OCI-LY7 (cell line): ENCODE measurements around the gene NCKAP5. TPM values are rescaled to one million over a fixed set of nuclear protein-coding genes. Genes with fewer than 3 reads are reported as not detected.

Experiments
- BruUV-seq: library from RNA; stranded (reverse); fragments of 400-500 nt; replicated peaks from 2 replicates; lab custom pipeline; 2021; lab: Mats Ljungman, UMichigan
- CTCF ChIA-PET: fragments of 300-600 bp; sonication (Branson Sonifier 250); formaldehyde crosslinking; loops from one replicate; lab custom pipeline; 2022; ENCODE audit warnings: antibody characterized with exemption; ENCODE audit not compliant: unreplicated experiment; lab: Charles Lee
- POLR2A ChIA-PET: fragments of 300-600 bp; sonication (Branson Sonifier 250); formaldehyde crosslinking; loops from one replicate; lab custom pipeline; 2022; ENCODE audit warnings: antibody characterized with exemption; lab: Charles Lee
- DNase-seq: peaks from one replicate; pipeline ENCODE4 v3.0.0-alpha.2; 2015; ENCODE audit warnings: low spot score
- H2AFZ ChIP-seq: fragments of 200-600 bp; sonication (generic), shearing (Covaris generic); 2 replicates; pipeline ENCODE4 v1.6.1; 2014; ENCODE audit warnings: mild to moderate bottlenecking, antibody characterized with exemption, low read length, moderate library complexity
- H3K27ac ChIP-seq: fragments of 200-600 bp; sonication (generic); 2 replicates; pipeline ENCODE4 v1.5.1; 2014; ENCODE audit warnings: mixed run types, low read depth, mild to moderate bottlenecking, moderate library complexity, low read length, inconsistent platforms; ENCODE audit not compliant: poor library complexity, severe bottlenecking
- H3K36me3 ChIP-seq: fragments of 200-600 bp; sonication (generic); 2 replicates; pipeline ENCODE4 v1.6.1; 2014; ENCODE audit warnings: mild to moderate bottlenecking, antibody characterized with exemption, low read length, moderate library complexity, mixed read lengths; ENCODE audit not compliant: insufficient read depth
- H3K4me1 ChIP-seq: fragments of 200-600 bp; sonication (generic); 2 replicates; pipeline ENCODE4 v1.5.1; 2014; ENCODE audit warnings: mild to moderate bottlenecking, low read length; ENCODE audit not compliant: insufficient read depth, poor library complexity, severe bottlenecking
- H3K4me2 ChIP-seq: fragments of 200-600 bp; sonication (generic); 2 replicates; pipeline ENCODE4 v1.6.1; 2014; ENCODE audit warnings: mild to moderate bottlenecking, low read length
- H3K4me3 ChIP-seq: fragments of 200-600 bp; sonication (generic); 2 replicates; pipeline ENCODE4 v1.5.1; 2014; ENCODE audit warnings: mild to moderate bottlenecking, low read depth, low read length; ENCODE audit not compliant: poor library complexity, severe bottlenecking
- H3K79me2 ChIP-seq: fragments of 200-600 bp; sonication (generic); 2 replicates; pipeline ENCODE4 v1.6.1; 2016; ENCODE audit warnings: low read depth, mild to moderate bottlenecking, low read length, moderate library complexity, mixed read lengths; ENCODE audit not compliant: insufficient read depth
- H3K9me2 ChIP-seq: fragments of 200-600 bp; sonication (generic); 2 replicates; pipeline ENCODE4 v1.6.1; 2016; ENCODE audit warnings: mild to moderate bottlenecking, low read length, mixed read lengths; ENCODE audit not compliant: insufficient read depth
- H3K9me3 ChIP-seq: fragments of 200-600 bp; sonication (generic); 2 replicates; pipeline ENCODE4 v1.6.1; 2014; ENCODE audit warnings: mild to moderate bottlenecking, mixed run types, low read length, mixed read lengths
- H4K20me1 ChIP-seq: fragments of 200-600 bp; sonication (generic); 2 replicates; pipeline ENCODE4 v1.6.1; 2014; ENCODE audit warnings: mild to moderate bottlenecking, antibody characterized with exemption, low read length, moderate library complexity, mixed read lengths; ENCODE audit not compliant: insufficient read depth
- EZH2phosphoT487 ChIP-seq: fragments of 200-600 bp; sonication (generic); IDR thresholded peaks from 2 replicates; pipeline ENCODE4 v1.6.1; 2018; ENCODE audit warnings: low read depth, borderline replicate concordance, mild to moderate bottlenecking, mixed run types, antibody characterized with exemption, low read length, moderate library complexity, mixed read lengths
- intact Hi-C: fragments of 100-400 bp; cut with micrococcal nuclease; formaldehyde crosslinking; loops from one replicate; pipeline ENCODE4 v1.10.0; 2022; ENCODE audit not compliant: unreplicated experiment
- total RNA-seq, 2 experiments: library from RNA; depleted of rRNA in 1 of 2; stranded (reverse); fragments of >200 nt in 1 of 2; shearing (Covaris generic) in 1 of 2; gene quantifications; 2 replicates each; pipeline ENCODE4 v1.2.3, GENCODE V29; 2014 to 2022
- TF ChIP-seq, protein P1 (sequence below): fragments of 200-600 bp; sonication (generic); conservative IDR thresholded peaks from 2 replicates; pipeline ENCODE4 v1.5.1; 2014; ENCODE audit warnings: mild to moderate bottlenecking, antibody characterized with exemption, low read length, moderate library complexity, mixed read lengths

NCKAP5 gene
- total RNA-seq, 2 experiments from 2014 or later = not detected

DNA sequence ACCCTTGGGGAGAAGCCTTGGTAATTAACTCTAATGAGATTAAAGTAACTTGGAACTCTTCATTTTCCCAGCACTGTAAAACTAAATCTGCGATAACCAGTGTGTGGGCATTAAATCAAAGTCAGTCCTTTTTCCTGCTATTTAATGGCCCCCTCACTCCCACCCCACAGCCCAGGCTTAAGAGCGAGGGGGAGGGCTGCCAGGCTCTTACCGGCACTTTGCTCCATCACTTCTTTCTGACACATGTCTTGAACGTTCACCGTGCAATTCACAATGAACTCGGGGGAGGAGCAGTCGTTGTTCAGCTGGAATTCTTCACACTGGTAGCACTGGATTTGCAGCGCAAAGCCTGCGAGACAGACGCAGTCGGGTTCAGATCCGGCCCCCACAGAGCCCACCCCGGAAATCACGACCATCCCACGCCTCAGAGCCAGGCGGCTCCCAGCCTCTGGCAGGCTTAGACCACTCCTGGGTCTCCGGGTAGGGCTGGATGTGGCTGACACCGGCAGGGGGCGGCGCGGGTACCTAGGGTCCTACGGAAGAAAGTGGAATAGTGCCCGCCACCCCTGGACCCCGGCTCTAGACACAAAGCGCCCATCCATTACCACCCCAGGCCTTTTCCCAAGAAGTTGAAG, 900.0 kb downstream of the NCKAP5 start:
- no peak for DNase-seq
- Histone ChIP-seq H3K4me3 (no peak overlapping the region), H3K9me3 (no peaks in the 10 kb centered on the region), H3K4me2 (no peak overlapping the region), H3K27ac (no peak overlapping the region), H3K36me3 (no peaks in the 10 kb centered on the region), H3K4me1 (no peaks in the 10 kb centered on the region), H4K20me1 (no peaks in the 10 kb centered on the region), H2AFZ (no peak overlapping the region), H3K79me2 (no peaks in the 10 kb centered on the region), H3K9me2 (no peaks in the 10 kb centered on the region)
- no peak for TF ChIP-seq EZH2phosphoT487
- TF ChIP-seq, protein P1, sequence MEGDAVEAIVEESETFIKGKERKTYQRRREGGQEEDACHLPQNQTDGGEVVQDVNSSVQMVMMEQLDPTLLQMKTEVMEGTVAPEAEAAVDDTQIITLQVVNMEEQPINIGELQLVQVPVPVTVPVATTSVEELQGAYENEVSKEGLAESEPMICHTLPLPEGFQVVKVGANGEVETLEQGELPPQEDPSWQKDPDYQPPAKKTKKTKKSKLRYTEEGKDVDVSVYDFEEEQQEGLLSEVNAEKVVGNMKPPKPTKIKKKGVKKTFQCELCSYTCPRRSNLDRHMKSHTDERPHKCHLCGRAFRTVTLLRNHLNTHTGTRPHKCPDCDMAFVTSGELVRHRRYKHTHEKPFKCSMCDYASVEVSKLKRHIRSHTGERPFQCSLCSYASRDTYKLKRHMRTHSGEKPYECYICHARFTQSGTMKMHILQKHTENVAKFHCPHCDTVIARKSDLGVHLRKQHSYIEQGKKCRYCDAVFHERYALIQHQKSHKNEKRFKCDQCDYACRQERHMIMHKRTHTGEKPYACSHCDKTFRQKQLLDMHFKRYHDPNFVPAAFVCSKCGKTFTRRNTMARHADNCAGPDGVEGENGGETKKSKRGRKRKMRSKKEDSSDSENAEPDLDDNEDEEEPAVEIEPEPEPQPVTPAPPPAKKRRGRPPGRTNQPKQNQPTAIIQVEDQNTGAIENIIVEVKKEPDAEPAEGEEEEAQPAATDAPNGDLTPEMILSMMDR = no peak
- CTCF ChIA-PET = interaction anchor here (0.6 kb wide), 1 partner anchor 20 kb away, joined by 3 read pairs; no protein-coding TSS in a partner anchor
- intact Hi-C loops = no loop called here
- no TSS peak for BruUV-seq
- POLR2A ChIA-PET = no interaction called here

DNA sequence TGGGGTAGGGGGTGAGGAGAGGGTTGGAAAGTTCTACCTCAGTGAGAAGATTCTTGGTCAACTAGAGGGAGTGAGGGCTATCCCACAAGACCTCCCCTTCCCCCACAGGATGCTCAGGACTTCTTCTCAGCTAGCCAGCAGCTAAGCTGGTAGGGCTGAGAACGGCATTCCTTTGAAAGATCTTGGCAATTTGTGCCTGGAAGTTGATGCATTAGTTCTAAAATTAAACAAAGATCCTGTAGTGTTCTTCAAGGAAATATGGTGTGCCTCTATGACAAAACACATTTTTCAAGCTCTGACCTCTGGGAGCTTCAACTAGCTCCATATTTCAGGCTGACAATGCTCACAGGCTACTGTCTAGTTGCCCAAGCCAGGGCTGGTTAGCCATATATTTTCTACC, 900.6 kb downstream of the NCKAP5 start:
- ChIA-PET CTCF (no interaction called here), POLR2A (no interaction called here)
- no peaks in the 10 kb centered on the region for H3K9me2 ChIP-seq
- no peaks in the 10 kb centered on the region for H3K4me1 ChIP-seq
- intact Hi-C loops = no loop called here
- H4K20me1 ChIP-seq = no peaks in the 10 kb centered on the region
- H3K79me2 ChIP-seq = no peaks in the 10 kb centered on the region
- no peak for DNase-seq
- H3K36me3 ChIP-seq = no peaks in the 10 kb centered on the region
- TF ChIP-seq, protein P1 = no peak
- no peak for TF ChIP-seq EZH2phosphoT487
- H2AFZ ChIP-seq = no peak overlapping the region
- no peak overlapping the region for H3K27ac ChIP-seq
- H3K4me3 ChIP-seq = no peak overlapping the region
- BruUV-seq = no TSS peak
- H3K4me2 ChIP-seq = no peak overlapping the region
- H3K9me3 ChIP-seq = no peaks in the 10 kb centered on the region

DNA sequence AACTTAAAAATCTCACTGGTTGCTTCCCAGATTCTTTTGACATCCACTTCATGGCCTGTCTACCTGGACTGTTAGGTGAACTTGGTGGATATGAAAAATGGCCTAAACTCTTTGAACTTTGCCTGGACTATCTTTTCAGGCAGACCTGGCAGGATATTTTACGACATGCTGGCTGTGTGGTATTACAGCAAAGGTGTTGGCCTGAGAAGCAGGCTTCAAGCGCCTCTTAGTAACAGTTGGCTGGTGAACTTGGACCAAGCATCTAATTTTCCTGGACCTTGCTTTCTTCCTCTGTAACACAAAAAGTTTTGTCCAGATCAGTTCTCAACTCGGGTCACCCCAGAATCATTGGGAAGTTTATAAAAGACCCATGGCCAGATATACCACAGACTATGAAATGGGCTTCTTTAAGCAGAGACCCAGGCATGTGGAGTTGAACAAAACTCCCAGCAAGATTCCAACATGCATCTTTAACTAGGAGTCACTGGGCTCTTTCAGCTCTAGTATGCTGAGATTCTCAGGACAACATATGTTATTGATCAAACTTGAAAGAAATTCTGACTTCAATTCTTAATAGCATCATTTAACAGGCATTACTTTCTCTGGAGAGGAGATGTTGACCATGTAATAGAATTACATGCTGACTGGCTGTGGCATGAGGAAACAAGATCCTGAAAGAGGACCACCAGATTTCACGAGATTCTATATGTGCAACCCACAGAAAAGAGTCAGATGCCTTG, 902.7 kb downstream of the NCKAP5 start:
- Histone ChIP-seq H3K9me3 (no peaks in the 10 kb centered on the region), H4K20me1 (no peaks in the 10 kb centered on the region), H3K27ac (no peak overlapping the region), H3K4me1 (no peaks in the 10 kb centered on the region), H3K4me2 (no peak overlapping the region), H3K79me2 (no peaks in the 10 kb centered on the region), H3K9me2 (no peaks in the 10 kb centered on the region), H3K4me3 (no peak overlapping the region), H3K36me3 (no peaks in the 10 kb centered on the region), H2AFZ (no peak overlapping the region)
- TF ChIP-seq EZH2phosphoT487 = no peak
- TF ChIP-seq, protein P1 = no peak
- intact Hi-C loops = no loop called here
- ChIA-PET POLR2A (no interaction called here), CTCF (no interaction called here)
- BruUV-seq = no TSS peak
- DNase-seq = no peak
